Spleen (tissue), 11 donors: ENCODE results near the gene C19orf85. TPM values are rescaled to one million over a fixed set of nuclear protein-coding genes. Genes with fewer than 3 reads are reported as not detected.

Experiments used
- DNase-seq: peaks from one replicate; pipeline ENCODE4 v3.0.0-alpha.2; 2020
- H3K27ac ChIP-seq, 8 donors: fragments of 200-600 bp; sonication (generic) in 7 of 8; 1 replicate in 4 of 8; 2 replicates in 4 of 8; pipeline versions ENCODE4 v1.5.0 to v1.8.0; 2016 to 2021; ENCODE audit warnings: inconsistent platforms in 4 of 8, mild to moderate bottlenecking in 4 of 8, moderate library complexity in 1 of 8
- H3K27me3 ChIP-seq, 7 donors: fragments of 200-600 bp; sonication (generic) in 6 of 7; replicated peaks in 1 of 7; 1 replicate in 4 of 7; 2 replicates in 3 of 7; pipeline versions ENCODE4 v1.5.0 to v1.8.0; 2016 to 2021; ENCODE audit warnings: inconsistent platforms in 3 of 7, mild to moderate bottlenecking in 1 of 7
- H3K36me3 ChIP-seq, 6 donors: fragments of 200-600 bp; sonication (generic) in 5 of 6; 1 replicate in 4 of 6; 2 replicates in 2 of 6; pipeline versions ENCODE4 v1.5.0 to v1.8.0; 2016 to 2021; ENCODE audit warnings: inconsistent platforms in 2 of 6
- H3K4me1 ChIP-seq, 6 donors: fragments of 200-600 bp; sonication (generic) in 5 of 6; 1 replicate in 3 of 6; 2 replicates in 3 of 6; pipeline versions ENCODE4 v1.5.0 to v1.8.0; 2016 to 2021; ENCODE audit warnings: inconsistent platforms in 3 of 6
- H3K4me3 ChIP-seq, 8 donors: fragments of 200-600 bp; sonication (generic) in 7 of 8; 1 replicate in 4 of 8; 2 replicates in 4 of 8; pipeline versions ENCODE4 v1.5.0 to v1.8.0; 2016 to 2021; ENCODE audit warnings: inconsistent platforms in 4 of 8, mild to moderate bottlenecking in 4 of 8, moderate library complexity in 2 of 8
- H3K9me3 ChIP-seq, 8 donors: fragments of 200-600 bp; sonication (generic) in 7 of 8; 1 replicate in 4 of 8; 2 replicates in 4 of 8; pipeline versions ENCODE4 v1.5.0 to v1.8.0; 2016 to 2021; ENCODE audit warnings: inconsistent platforms in 4 of 8
- POLR2A ChIP-seq, 3 donors: fragments of 450-650 bp; IDR thresholded peaks; one replicate each; pipeline ENCODE4 v1.5.1; 2017; ENCODE audit warnings: antibody characterized with exemption in 3 of 3, mild to moderate bottlenecking in 1 of 3
- POLR2AphosphoS5 ChIP-seq, 3 donors: sonication (generic); formaldehyde crosslinking; IDR thresholded peaks; one replicate each; pipeline ENCODE4 v1.5.1; 2017; ENCODE audit warnings: antibody characterized with exemption in 3 of 3
- WGBS, 5 donors: extraction: QIAGEN DNeasy Blood & Tissue Kit in 3 of 5; methylation state at CpG; one replicate each; pipeline versions ENCODE4 v1.1.5 to v1.1.7; 2013 to 2018; 5-methylcytosine and 5-hydroxymethylcytosine counted together
- intact Hi-C: fragments of 100-400 bp; cut with DNase I; formaldehyde crosslinking; loops from one replicate; pipeline ENCODE4 v1.15.0; 2023; ENCODE audit warnings: low total_unique reads
- polyA plus RNA-seq, 3 donors: library from polyadenylated mRNA; stranded (reverse); fragments of 200-250 nt; gene quantifications; one replicate each; pipeline ENCODE4 v1.2.1, GENCODE V29; 2013
- total RNA-seq, 7 donors: library from RNA; depleted of rRNA in 3 of 7; stranded (reverse); fragments of >200 nt in 3 of 7; fragmentation: NEBNext Ultra II Directional in 4 of 7; extraction: Animal tissue kit (Norgen Biotek cat#: 25700) in 4 of 7; gene quantifications; one replicate each; pipeline versions ENCODE4 v1.1.0 to v1.2.1, GENCODE V29; 2016 to 2021
- TF ChIP-seq, protein P1 (sequence below), 11 experiments: fragments of 200-600 bp in 7 of 11; fragments of 450-650 bp in 4 of 11; sonication (generic) in 4 of 11; IDR thresholded peaks in 8 of 11; conservative IDR thresholded peaks in 3 of 11; 1 replicate in 7 of 11; 2 replicates in 4 of 11; pipeline versions ENCODE4 v1.4.0 to v1.8.0; 2016 to 2021; ENCODE audit warnings: antibody characterized with exemption in 11 of 11, inconsistent platforms in 4 of 11, mild to moderate bottlenecking in 1 of 11
- donor health status: healthy with polysubstance abuse.
- donor health status: DM: no; HTN: no; CAD: no; lungs with moderate emphysema.
- donor health status: DM: no; HTN: no; CAD: no.
- donor health status: Bipolar disorder and iron deficiency.
- donor health status: healthy.
- donor health status: DM: no; HTN: no; CAD: no.
- donor health status: DM: yes; HTN: yes; CAD: no.

Gene C19orf85
- total and polyA plus RNA-seq, 10 donors, result not detected

GRCh38 chr19:55439052-55439451 lies 25.5 kb downstream of the C19orf85 start:
- Histone ChIP-seq H3K9me3 (no peaks in the 10 kb centered on the region), H3K4me3 (no peak overlapping the region), H3K4me1 (peaks cover 11 to 35% (median 26%) of the 10 kb centered on the region in 6 donors), H3K36me3 (no peaks in the 10 kb centered on the region), H3K27ac (no peak overlapping the region), H3K27me3 (peaks cover 7 to 90% (median 73%) of the 10 kb centered on the region in 7 donors)
- no peak for DNase-seq
- WGBS, 5 donors, result 69 to 80% (median 75%) methylated on average over 5 of the region's 5 CpGs
- TF ChIP-seq, protein P1, sequence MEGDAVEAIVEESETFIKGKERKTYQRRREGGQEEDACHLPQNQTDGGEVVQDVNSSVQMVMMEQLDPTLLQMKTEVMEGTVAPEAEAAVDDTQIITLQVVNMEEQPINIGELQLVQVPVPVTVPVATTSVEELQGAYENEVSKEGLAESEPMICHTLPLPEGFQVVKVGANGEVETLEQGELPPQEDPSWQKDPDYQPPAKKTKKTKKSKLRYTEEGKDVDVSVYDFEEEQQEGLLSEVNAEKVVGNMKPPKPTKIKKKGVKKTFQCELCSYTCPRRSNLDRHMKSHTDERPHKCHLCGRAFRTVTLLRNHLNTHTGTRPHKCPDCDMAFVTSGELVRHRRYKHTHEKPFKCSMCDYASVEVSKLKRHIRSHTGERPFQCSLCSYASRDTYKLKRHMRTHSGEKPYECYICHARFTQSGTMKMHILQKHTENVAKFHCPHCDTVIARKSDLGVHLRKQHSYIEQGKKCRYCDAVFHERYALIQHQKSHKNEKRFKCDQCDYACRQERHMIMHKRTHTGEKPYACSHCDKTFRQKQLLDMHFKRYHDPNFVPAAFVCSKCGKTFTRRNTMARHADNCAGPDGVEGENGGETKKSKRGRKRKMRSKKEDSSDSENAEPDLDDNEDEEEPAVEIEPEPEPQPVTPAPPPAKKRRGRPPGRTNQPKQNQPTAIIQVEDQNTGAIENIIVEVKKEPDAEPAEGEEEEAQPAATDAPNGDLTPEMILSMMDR (IDR thresholded peaks at IDR 0.05 in 8 of 11, conservative IDR thresholded peaks at IDR 0.05 in 3 of 11), result no peak
- TF ChIP-seq POLR2AphosphoS5 (IDR thresholded peaks at IDR 0.05) (no peak), POLR2A (IDR thresholded peaks at IDR 0.05) (no peak)
- intact Hi-C loops, result no loop called here

GRCh38 chr19:55437410-55437809 lies 27.1 kb downstream of the C19orf85 start:
- TF ChIP-seq POLR2AphosphoS5 (IDR thresholded peaks at IDR 0.05) (no peak), POLR2A (IDR thresholded peaks at IDR 0.05) (no peak)
- TF ChIP-seq, protein P1 (IDR thresholded peaks at IDR 0.05 in 8 of 11, conservative IDR thresholded peaks at IDR 0.05 in 3 of 11), result no peak
- peaks cover 11 to 26% (median 24%) of the 10 kb centered on the region in 6 donors for H3K4me1 ChIP-seq
- peaks cover 10 to 90% (median 74%) of the 10 kb centered on the region in 7 donors for H3K27me3 ChIP-seq
- H3K9me3 ChIP-seq, result no peaks in the 10 kb centered on the region
- H3K27ac ChIP-seq, result no peak overlapping the region
- no peaks in the 10 kb centered on the region for H3K36me3 ChIP-seq
- intact Hi-C loops, result no loop called here
- DNase-seq, result no peak
- WGBS, 5 donors, result 2 to 5% (median 3%) methylated on average over 12 to 17 of the region's 17 CpGs
- no peak overlapping the region for H3K4me3 ChIP-seq

DNA sequence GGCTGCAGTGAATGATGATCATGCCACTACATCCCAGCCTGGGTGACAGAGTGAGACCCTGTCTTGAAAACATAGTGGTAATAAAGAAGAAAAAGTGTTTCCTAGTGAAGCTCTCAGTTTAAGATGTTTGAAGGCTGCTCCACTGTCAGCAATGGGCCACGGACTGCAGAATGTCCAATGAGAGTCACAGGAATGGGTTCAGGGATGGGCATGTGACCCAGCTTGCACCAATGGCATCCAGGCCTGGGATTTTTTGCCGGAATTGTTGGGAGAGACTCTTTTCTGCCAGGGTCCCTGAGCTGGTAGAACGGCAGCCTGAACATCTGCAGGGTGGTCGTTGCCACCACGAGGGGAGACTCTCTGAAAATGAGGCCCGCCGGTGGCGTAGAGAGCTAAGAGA lies 27.7 kb downstream of the C19orf85 start:
- no peaks in the 10 kb centered on the region for H3K36me3 ChIP-seq
- WGBS, 5 donors, result 44 to 52% (median 50%) methylated on average over 8 of the region's 8 CpGs
- H3K27me3 ChIP-seq, result peaks cover 10 to 90% (median 74%) of the 10 kb centered on the region in 7 donors
- no peak overlapping the region for H3K4me3 ChIP-seq
- H3K27ac ChIP-seq, result no peak overlapping the region
- H3K4me1 ChIP-seq, result peaks cover 11 to 20% (median 18%) of the 10 kb centered on the region in 6 donors
- intact Hi-C loops, result no loop called here
- DNase-seq, result no peak
- no peak for TF ChIP-seq POLR2A (IDR thresholded peaks at IDR 0.05)
- TF ChIP-seq, protein P1 (IDR thresholded peaks at IDR 0.05 in 8 of 11, conservative IDR thresholded peaks at IDR 0.05 in 3 of 11), result no peak
- no peak for TF ChIP-seq POLR2AphosphoS5 (IDR thresholded peaks at IDR 0.05)
- H3K9me3 ChIP-seq, result no peaks in the 10 kb centered on the region

GRCh38 chr19:55435020-55435419 lies 29.5 kb downstream of the C19orf85 start:
- Histone ChIP-seq H3K27ac (no peak overlapping the region), H3K9me3 (no peaks in the 10 kb centered on the region), H3K36me3 (no peaks in the 10 kb centered on the region), H3K4me3 (no peak overlapping the region), H3K27me3 (peaks cover 3 to 90% (median 60%) of the 10 kb centered on the region in 7 donors), H3K4me1 (peaks cover 0 to 2% (median under 1%) of the 10 kb centered on the region in 6 donors)
- 90 to 96% (median 93%) methylated on average over 4 of the region's 4 CpGs for WGBS, 5 donors
- TF ChIP-seq POLR2A (IDR thresholded peaks at IDR 0.05) (no peak), POLR2AphosphoS5 (IDR thresholded peaks at IDR 0.05) (no peak)
- TF ChIP-seq, protein P1 (IDR thresholded peaks at IDR 0.05 in 8 of 11, conservative IDR thresholded peaks at IDR 0.05 in 3 of 11), result no peak
- DNase-seq, result no peak
- intact Hi-C loops, result no loop called here
